Activated B cell treated with CpG ODN at 0.5 μM for 24 hours (primary cell): ENCODE data around the gene PHACTR1. TPM values are rescaled to one million over a fixed set of nuclear protein-coding genes. Genes with fewer than 3 reads are reported as not detected.
A peak's percentile ranks its signal among the peaks of the same experiment; 100 is the strongest.

Experiments
- ATAC-seq: fragments of 200-7000 bp; cut with Tn5 transposase; one replicate; pipeline ENCODE4 v1.10.0; 2021; ENCODE audit warnings: low read depth, mild to moderate bottlenecking, moderate library complexity
- CTCF ChIA-PET: fragments of 350-600 bp; sonication (Branson Sonifier 250); formaldehyde crosslinking; loops from one replicate; lab custom pipeline; 2021; ENCODE audit warnings: antibody characterized with exemption; lab: Charles Lee
- POLR2A ChIA-PET: fragments of 350-600 bp; sonication (Branson Sonifier 250); formaldehyde crosslinking; loops from one replicate; lab custom pipeline; 2021; ENCODE audit warnings: antibody characterized with exemption; lab: Charles Lee
- DNase-seq: peaks from one replicate; pipeline ENCODE4 v3.0.0; 2022
- H3K27ac Mint-ChIP-seq: one replicate; pipeline ENCODE4 v1.8.0; 2020; ENCODE audit warnings: mixed read lengths
- H3K27me3 Mint-ChIP-seq: one replicate; pipeline ENCODE4 v1.8.0; 2021; ENCODE audit warnings: mixed read lengths
- H3K36me3 Mint-ChIP-seq: one replicate; pipeline ENCODE4 v1.8.0; 2021; ENCODE audit warnings: low read depth, mixed read lengths
- H3K4me1 Mint-ChIP-seq: one replicate; pipeline ENCODE4 v1.8.0; 2021; ENCODE audit warnings: mixed read lengths
- H3K4me3 Mint-ChIP-seq: one replicate; pipeline ENCODE4 v1.8.0; 2020; ENCODE audit warnings: mild to moderate bottlenecking, mixed read lengths
- H3K9me3 Mint-ChIP-seq: one replicate; pipeline ENCODE4 v1.8.0; 2020; ENCODE audit warnings: mixed read lengths
- intact Hi-C: fragments of 100-400 bp; cut with micrococcal nuclease; formaldehyde crosslinking; loops from one replicate; pipeline ENCODE4 v1.15.1; 2024
- total RNA-seq: library from RNA; stranded (reverse); gene quantifications from 2 replicates; pipeline ENCODE4 v1.2.3, GENCODE V29; 2022
- TF ChIP-seq, protein P1 (sequence below): fragments of 200-600 bp; IDR thresholded peaks from one replicate; pipeline ENCODE4 v1.8.0; 2022; ENCODE audit warnings: antibody characterized with exemption, mild to moderate bottlenecking

PHACTR1 gene
- total RNA-seq, 1 donor from 2014 or later, result 115 TPM

DNA sequence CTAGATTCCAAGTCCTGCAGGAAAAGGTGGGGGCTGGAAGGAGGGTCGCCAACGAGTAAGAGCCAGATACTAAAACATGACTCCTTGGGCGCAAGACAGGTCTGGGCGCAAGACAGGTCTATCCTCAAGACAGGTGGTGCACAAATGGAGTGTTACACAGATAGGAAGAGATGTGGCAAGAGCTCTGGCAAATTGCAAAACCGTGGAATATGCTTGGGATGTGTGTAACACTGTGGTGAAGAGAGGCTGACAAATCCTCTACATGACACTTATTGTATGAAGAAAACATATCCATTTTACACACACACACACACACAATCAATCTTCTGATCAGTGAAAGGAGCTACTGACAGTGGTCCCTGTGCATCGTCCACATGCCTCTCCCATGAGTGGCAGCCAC is 534.1 kb downstream of the PHACTR1 start:
- POLR2A ChIA-PET, result interaction anchor here (0.8 kb wide), 1 partner anchor 78 kb away, joined by 4 read pairs; the partner anchor contains the start of gene TBC1D7

DNA sequence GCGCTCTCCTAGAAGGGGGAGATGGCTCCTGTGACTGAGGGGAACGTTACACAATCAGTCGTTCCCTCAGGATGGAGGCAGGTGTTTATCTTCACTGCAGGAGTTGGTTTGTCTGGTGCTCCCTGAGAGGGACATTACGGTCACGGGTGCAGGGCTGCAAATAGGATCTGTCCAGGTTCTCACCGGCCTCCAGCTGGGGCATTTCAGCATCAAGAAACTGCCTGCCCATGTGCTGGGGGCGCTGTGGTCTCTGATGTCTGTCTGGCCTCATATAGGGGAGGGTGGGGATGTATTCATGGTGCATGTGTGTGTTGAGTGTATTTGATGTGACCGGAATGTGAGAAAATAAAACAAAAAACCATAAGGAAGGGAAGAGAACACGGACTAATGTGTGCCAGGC is 534.7 kb downstream of the PHACTR1 start:
- Mint-ChIP-seq H3K4me1 (peaks cover 41% of the 10 kb centered on the region), H3K27ac (no peak overlapping the region), H3K4me3 (no peak overlapping the region), H3K27me3 (no peaks in the 10 kb centered on the region), H3K36me3 (no peaks in the 10 kb centered on the region), H3K9me3 (no peaks in the 10 kb centered on the region)
- TF ChIP-seq, protein P1, sequence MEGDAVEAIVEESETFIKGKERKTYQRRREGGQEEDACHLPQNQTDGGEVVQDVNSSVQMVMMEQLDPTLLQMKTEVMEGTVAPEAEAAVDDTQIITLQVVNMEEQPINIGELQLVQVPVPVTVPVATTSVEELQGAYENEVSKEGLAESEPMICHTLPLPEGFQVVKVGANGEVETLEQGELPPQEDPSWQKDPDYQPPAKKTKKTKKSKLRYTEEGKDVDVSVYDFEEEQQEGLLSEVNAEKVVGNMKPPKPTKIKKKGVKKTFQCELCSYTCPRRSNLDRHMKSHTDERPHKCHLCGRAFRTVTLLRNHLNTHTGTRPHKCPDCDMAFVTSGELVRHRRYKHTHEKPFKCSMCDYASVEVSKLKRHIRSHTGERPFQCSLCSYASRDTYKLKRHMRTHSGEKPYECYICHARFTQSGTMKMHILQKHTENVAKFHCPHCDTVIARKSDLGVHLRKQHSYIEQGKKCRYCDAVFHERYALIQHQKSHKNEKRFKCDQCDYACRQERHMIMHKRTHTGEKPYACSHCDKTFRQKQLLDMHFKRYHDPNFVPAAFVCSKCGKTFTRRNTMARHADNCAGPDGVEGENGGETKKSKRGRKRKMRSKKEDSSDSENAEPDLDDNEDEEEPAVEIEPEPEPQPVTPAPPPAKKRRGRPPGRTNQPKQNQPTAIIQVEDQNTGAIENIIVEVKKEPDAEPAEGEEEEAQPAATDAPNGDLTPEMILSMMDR, result no peak
- CTCF ChIA-PET, result interaction anchor here (1.6 kb wide), 1 partner anchor 56 kb away, joined by 4 read pairs; no protein-coding TSS in a partner anchor
- POLR2A ChIA-PET, result interaction anchor here (0.5 to 0.8 kb wide), 2 partner anchors 33 to 78 kb away, joined by 4 to 11 read pairs; partner anchors contain the start of gene TBC1D7
- intact Hi-C loops, result no loop called here
- DNase-seq (no peak), ATAC-seq (no peak)

More for the DNA sequence above, 534.1 kb downstream of the PHACTR1 start:
- Mint-ChIP-seq H3K4me3 (no peak overlapping the region), H3K27me3 (no peaks in the 10 kb centered on the region), H3K4me1 (peaks cover 37% of the 10 kb centered on the region), H3K9me3 (no peaks in the 10 kb centered on the region), H3K27ac (no peak overlapping the region), H3K36me3 (no peaks in the 10 kb centered on the region)
- CTCF ChIA-PET, result interaction anchor here (1.6 kb wide), 1 partner anchor 56 kb away, joined by 4 read pairs; no protein-coding TSS in a partner anchor
- TF ChIP-seq, protein P1, result no peak
- DNase-seq (no peak), ATAC-seq (no peak)
- intact Hi-C loops, result no loop called here

DNA sequence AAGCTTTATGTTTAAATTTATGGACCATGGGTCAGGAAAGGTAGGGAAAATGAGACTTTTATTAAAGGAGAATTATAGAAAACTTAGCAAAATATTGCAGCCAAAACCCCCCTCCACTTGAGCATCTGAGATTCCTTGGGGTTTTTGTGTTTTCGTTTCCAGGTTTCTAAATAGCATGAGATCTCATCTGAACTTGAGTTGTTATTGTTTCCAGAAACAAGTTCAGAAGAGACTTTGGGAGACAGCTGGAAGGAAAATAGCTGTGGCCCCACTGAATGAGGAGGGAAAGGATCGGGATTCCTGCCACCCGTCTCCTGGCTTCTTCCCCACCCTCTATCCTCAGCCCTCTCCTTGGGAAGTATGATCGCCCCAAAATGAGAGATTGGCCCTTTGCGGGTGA is 536.2 kb downstream of the PHACTR1 start:
- peaks cover 55% of the 10 kb centered on the region for H3K4me1 Mint-ChIP-seq
- POLR2A ChIA-PET, result no interaction called here
- H3K4me3 Mint-ChIP-seq, result no peak overlapping the region
- H3K27me3 Mint-ChIP-seq, result no peaks in the 10 kb centered on the region
- ATAC-seq (no peak), DNase-seq (no peak)
- no peak overlapping the region for H3K27ac Mint-ChIP-seq
- peaks cover 5% of the 10 kb centered on the region for H3K9me3 Mint-ChIP-seq
- H3K36me3 Mint-ChIP-seq, result peaks cover 3% of the 10 kb centered on the region
- intact Hi-C loops, result no loop called here
- CTCF ChIA-PET, result no interaction called here
- TF ChIP-seq, protein P1, result no peak

DNA sequence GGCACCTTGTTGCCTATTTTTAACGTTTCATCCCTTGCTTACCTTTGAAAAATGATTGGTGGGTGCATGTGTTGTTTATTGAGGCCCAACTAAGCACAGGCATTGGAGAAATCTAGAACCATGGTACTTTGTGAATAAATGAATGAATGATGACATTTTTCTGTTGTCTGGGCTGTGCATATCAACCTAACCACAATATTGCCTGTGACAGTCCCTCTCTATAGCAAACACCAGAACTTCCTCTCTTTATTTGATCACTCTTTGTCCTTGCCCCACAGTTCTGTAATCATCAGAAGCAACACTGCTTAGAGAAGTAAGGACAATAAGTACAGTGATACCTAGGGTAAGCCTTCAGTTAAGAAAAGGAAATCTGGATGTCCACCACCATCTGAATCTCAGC is 536.7 kb downstream of the PHACTR1 start:
- CTCF ChIA-PET, result no interaction called here
- intact Hi-C loops, result no loop called here
- H3K27me3 Mint-ChIP-seq, result no peaks in the 10 kb centered on the region
- peaks cover 60% of the 10 kb centered on the region for H3K4me1 Mint-ChIP-seq
- peaks cover 5% of the 10 kb centered on the region for H3K9me3 Mint-ChIP-seq
- peaks cover 3% of the 10 kb centered on the region for H3K36me3 Mint-ChIP-seq
- TF ChIP-seq, protein P1, result no peak
- POLR2A ChIA-PET, result no interaction called here
- no peak overlapping the region for H3K4me3 Mint-ChIP-seq
- H3K27ac Mint-ChIP-seq, result no peak overlapping the region
- DNase-seq (no peak), ATAC-seq (no peak)

DNA sequence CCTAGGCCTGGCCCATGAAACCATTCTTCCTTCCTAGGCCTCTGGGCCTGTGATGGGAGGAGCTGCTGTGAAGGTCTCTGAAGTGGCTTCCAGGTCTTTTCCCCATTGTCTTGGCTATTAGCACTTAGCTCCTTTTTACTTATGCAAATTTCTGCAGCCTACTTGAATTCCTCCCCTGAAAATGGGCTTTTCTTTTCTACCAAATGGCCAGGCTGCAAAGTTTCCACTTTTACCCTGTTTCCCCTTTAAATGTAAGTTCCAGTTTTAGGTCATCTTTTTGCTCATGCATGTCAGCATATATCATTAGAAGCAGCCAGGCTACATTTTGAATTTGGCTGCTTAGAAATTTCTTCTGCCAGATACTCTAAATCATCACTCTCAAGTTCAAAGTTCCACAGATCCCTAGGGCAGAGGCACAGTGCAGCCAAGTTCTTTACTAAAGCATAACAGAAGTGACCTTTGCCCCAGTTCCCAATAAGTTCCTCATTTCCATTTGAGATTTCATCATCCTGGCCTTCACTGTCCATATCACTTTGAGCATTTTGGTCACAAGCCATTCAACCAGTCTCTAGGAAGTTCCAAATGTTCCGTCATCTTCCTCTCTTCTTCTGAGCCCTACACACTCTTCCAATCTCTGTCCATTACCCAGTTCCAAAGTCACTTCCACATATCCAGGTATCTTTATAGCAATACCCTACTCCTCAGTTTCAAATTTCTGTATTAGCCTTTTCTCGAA is 539.9 kb downstream of the PHACTR1 start:
- CTCF ChIA-PET, result no interaction called here
- TF ChIP-seq, protein P1, result no peak
- Mint-ChIP-seq H3K4me1 (peaks cover 79% of the 10 kb centered on the region), H3K4me3 (peak overlapping the region; percentile 11), H3K36me3 (peaks cover 3% of the 10 kb centered on the region), H3K27me3 (no peaks in the 10 kb centered on the region), H3K9me3 (peaks cover 5% of the 10 kb centered on the region), H3K27ac (no peak overlapping the region)
- no peak for ATAC-seq
- POLR2A ChIA-PET, result interaction anchor here (1.2 kb wide), 1 partner anchor 72 kb away, joined by 4 read pairs; the partner anchor contains the start of gene TBC1D7
- no peak for DNase-seq
- intact Hi-C loops, result no loop called here
